T-helper 22 cell (primary cell): ENCODE results near the gene NAB1.

ENCODE experiments used
- DNase-seq: peaks from one replicate; pipeline ENCODE4 v3.0.0-alpha.2; 2020; ENCODE audit warnings: low read depth

Gene NAB1

DNA sequence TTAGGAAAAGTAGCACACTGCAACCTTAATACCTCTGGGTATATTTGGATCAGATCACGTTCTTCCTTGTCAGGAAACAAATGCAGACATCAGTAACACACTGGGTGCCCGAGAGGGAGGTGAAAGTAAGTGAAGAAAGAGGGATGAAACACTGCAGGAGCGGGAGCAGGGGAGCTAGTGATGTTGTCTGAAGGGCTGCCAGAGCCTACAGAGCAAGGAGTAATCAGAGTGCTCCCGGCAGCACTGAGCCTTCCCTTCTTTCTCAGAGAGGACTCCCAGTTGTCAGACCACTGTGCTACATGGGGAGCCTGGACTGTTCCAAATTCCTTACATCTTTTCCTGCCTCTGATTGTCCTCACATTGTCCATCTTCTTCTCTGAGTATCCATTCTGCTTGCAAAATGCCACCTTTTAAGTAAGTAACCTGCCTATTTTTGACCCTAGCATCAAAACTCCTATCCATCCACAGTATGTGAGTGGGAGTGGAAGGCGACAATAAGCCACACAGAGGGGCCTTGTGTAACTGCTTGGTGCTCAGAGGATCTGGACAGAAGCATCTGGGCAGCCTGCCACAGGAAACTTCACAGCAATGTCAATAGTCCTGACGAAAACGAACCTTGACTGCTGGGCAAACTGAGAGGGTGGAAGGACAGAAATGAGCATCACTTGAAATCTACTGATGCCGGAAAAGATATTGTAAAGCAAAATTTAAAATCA is 10.8 kb upstream of the NAB1 start:
- DNase-seq: no peak

DNA sequence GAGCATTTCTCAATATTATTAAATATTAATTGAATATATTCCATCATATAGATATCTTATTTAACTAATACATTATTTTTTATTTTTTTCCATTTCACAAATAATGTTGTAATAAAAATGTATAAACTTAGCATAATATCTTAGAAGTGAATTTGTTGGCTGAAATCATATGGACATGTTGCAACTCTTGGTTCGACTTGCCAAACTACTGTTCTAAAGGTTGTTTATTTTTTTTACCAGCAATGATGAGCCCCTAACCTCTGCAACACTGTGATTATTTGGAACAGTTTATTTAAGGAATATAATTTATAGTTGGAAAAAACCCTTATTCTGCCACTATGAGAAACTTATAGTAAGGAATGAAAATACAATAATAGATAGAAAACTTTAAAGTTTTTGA is 8.8 kb upstream of the NAB1 start:
- no peak for DNase-seq

DNA sequence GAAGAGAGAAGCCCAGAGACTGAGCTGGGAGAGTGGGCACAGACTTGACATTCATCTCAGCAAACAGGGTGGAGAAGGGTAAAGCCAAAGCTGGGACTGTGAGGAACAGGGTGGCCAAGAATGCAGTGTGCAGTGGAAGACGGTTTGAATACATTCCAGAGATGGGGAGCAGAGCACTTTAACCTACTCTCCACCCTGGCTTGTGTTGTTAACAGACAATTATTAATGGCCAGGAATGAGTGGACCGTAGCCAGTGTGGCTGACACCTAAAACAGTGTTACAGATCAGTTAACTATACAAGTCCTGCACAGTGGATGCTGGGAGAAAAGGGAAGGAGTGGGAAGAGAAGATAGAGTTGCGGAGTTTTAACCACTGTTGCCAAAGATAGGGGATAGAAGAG is 7.4 kb upstream of the NAB1 start:
- DNase-seq: no peak

GRCh38 chr2:190646780-190647522 is 1.9 kb upstream of the NAB1 start:
- no peak for DNase-seq

DNA sequence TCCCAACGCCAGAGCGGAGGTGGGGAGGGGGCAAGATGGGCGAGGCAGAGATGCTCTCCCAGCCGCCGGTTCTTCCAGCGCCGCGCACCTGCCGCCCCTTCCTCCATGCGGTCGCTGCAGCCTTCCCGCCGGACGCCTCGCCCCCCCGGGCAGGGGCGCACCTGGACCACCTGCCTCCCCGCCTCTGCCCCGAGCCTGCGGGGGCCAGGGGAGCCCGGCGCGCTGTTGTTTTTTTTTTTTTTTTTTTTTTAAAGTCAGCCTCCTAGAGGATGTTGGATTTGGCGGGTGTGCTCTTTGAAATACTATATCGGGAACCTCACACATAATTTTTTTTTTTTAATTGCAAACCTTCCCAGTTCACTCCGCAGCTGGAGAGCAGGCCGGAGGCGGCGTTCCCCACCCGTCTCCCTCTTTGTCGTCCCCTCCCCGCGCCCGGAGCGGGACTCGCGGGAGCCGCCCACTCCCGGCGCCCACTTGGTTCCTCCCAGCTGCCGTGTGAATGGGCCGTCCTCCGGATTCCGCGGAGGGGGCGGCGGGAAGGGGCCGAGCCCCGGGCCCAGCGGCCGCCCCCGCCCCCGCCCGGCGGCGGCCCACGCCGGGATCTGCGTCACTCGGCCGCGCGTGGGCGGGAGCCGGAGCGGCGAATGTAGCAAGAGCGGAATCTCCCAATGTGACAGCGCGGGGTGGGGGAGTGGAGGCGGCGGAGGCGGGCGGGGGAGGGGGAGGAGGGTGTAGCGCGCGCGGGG is 421 bp upstream of the NAB1 start:
- DNase-seq: peak; percentile 91

GRCh38 chr2:190649798-190650390 is 1.0 kb downstream of the NAB1 start:
- DNase-seq: no peak

- DNase-seq: no peak
These were observed 2.5 kb downstream of the NAB1 start for GRCh38 chr2:190651413-190651812.

DNA sequence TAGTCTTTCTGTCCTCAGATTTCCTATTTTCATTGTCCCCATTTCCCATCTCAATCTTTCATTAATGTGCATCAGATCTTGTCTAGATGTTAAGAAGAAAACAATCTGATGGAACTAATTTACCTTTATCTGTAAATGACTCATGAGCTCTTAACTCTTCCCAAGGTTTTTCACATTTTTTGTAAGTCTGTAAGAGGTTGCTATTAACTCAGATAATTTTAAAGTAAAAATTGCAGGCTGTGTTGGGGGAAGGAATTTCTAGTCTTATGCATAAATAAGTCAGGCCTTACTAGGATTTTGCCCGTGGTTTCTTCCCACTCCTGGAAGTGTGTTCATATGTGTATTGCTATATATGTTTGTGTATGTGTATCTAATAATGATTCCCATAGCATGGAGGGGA is 4.3 kb downstream of the NAB1 start:
- DNase-seq: no peak

DNA sequence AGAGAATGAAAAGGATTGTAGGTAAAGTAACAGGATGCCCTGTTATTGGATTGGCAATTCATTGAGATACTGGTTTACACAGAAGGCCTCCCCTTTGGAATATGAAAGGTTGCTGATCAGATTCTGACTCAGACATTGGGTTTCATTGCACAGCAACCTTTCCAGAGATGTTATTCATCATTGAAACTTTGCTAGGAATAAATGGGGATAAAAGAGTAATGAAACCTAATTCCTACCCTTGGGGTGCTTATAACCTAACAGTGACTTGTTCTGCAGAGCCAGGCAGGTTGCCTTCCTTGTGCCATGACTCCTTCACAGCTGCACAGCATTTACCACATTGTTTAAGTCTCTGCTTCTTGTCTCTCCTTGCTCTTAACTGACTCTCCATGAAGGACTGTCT is 5.0 kb downstream of the NAB1 start:
- DNase-seq: no peak

DNA sequence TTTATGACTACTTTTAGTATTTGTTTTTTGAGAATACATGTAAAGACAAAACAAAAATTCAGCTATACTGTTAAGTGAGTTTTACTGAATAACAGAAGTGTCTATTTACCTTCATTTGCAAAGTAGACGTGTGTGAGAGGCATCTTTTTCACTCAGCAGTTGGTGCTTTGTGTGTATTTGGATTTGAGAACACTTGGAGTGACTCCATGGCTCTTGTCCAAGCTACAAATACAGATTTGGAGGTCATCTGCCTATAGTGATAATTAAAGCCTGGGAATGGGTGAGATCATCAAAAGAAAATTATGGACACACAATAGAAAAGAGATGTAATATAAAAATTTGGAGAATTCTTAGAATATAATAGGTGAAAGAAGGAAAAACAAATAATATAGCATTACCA is 6.2 kb downstream of the NAB1 start:
- DNase-seq: no peak

- no peak for DNase-seq
These were observed 6.7 kb downstream of the NAB1 start for GRCh38 chr2:190655570-190655969.

DNA sequence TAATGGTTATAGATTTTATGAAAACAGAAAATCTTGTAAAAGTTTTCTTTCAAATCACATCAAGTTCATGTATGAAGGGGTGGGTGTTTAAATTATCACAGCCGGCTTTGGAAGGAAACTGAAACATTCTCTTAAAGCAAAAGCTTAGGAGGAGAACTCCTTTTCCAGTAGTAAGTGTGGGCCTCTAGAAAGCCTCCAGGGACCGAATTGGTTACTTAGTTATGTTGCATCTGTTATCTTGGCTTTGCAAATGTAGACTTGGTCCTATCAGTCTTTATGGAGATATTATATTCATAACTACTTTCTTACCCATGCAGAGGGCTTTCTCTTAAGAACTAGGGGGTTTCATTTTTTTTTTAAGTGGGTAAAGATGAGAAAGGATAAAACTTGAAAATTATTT is 7.4 kb downstream of the NAB1 start:
- DNase-seq: no peak

DNA sequence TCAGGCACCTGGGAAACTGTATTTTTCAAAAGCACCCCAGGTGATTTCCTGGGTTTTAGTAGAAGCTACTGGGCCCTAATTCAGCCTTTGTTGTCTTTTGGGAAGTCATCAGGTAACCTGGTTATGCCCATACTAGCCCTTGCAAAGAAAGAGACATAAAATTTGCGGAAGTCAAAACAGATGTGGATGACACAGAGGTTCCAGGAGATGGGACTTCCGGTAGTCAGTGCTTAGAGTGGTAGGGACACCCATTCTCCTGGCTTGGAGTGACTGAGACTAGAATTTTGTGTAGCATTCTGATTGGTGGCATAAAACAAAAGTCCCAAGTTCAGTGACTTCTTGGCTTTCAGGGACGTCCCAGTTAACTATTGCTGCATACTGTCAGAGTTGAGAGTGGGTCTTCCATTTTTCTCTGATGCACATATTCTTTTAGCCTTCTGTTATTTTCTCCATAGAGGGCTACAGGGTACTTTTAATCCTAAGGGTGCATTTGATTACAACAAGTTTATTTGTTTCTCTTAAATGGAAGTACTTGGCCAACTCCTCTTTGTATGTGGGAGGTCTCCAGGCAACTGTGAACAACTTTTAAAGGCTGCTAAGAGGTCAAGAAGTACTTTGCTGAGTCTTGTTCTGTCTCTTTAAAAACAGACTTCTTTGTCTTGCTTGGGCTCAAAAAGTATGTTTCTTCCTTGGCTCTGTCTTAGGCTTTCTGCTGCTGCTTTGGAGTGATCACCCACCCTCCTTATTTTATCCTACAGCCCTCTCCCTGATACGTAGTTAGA is 8.8 kb downstream of the NAB1 start:
- DNase-seq: no peak

DNA sequence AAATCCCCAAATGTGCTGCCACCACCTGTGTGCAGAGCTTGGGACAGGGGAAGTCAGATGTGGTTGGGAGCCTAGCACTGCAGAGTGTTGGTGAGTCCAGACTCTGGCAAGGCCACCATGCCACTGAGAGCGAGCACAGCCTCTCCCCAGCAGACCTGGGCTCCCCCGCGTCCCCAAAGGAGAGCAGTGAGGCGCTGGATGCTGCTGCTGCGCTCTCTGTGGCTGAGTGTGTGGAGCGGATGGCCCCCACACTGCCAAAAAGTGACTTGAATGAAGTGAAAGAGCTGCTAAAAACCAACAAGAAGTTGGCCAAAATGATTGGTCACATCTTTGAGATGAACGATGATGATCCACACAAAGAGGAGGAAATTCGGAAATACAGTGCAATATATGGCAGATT is 10.7 kb downstream of the NAB1 start:
- no peak for DNase-seq

DNA sequence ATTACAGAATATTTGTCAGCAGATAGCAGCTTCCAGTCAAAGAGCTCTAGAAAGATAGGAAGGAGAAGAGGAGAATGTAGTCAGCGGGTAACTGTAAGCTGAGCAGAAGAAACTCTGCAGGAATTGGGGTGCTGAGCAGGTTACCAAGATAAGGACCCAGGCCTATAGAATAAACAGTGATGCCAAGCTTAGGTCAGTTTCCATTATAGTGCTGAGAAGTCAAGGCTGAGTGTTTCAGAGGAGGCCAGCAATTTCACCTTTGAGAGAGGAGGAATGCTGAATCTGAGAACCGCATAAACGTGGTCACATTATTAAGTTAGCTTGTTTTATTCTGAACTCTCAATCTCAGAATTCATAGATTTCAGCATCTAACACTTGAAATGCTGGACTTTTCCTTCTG is 13.9 kb downstream of the NAB1 start:
- no peak for DNase-seq

DNA sequence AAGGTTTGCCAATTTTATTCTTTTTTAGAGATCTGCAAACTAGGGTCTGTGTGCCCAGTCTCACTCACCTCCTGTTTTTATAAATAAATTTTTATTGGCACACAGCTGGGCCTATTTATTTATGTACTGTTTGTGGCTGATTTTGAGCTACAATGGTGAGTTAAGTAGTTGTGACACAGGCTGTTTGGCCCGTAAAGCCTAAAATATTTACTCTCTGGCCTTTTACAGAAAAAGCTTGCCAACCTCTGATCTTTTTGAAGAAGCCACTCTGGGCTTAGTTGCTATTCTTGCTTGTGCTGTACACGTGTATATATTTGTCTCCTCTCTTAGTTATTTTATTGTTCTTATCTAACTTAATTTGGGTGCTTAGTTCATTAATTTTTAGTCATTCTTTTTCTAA is 14.5 kb downstream of the NAB1 start:
- DNase-seq: no peak

GRCh38 chr2:190663839-190664238 is 15.0 kb downstream of the NAB1 start:
- DNase-seq: no peak

- DNase-seq: no peak
These were observed 15.4 kb downstream of the NAB1 start for GRCh38 chr2:190664240-190664639.

DNA sequence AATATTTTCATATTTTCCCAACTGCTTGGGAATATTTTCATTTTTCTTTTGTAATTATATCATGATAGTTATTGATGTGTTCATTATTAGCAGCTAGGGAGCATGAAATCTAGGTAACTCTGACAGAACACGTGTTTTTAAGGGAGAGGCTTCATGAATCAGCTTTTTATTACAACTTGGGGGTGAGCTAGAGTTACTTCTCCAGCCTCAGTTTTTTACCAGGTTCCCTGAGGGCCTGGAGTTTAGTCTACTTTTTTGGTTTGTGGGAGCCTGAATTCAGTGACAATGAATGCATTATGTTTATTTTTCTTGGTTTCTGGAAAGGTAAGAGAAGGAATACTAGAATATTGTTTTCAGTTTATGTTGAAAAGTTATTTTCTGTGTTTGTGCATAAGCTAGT is 18.0 kb downstream of the NAB1 start:
- no peak for DNase-seq

GRCh38 chr2:190668892-190669291 is 20.0 kb downstream of the NAB1 start:
- DNase-seq: no peak

GRCh38 chr2:190670182-190670946 is 21.5 kb downstream of the NAB1 start:
- no peak for DNase-seq
